GM12878 (cell line): ENCODE measurements around the gene ABHD14A. TPM values are rescaled to one million over a fixed set of nuclear protein-coding genes. Genes with fewer than 3 reads are reported as not detected.

Source experiments
- ATAC-seq: fragments of 200-7000 bp; cut with Tn5 transposase; 3 replicates; pipeline ENCODE4 v1.9.1; 2020; ENCODE audit warnings: mild to moderate bottlenecking, moderate library complexity
- BruUV-seq: library from RNA; stranded (reverse); fragments of 400-500 nt; replicated peaks from 2 replicates; lab custom pipeline; 2021; lab: Mats Ljungman, UMichigan
- CTCF ChIA-PET: fragments of 300-600 bp; sonication (Branson Sonifier 250); formaldehyde crosslinking; extraction: SDS; loops from one replicate; lab custom pipeline; 2021; ENCODE audit warnings: inconsistent platforms; lab: Yijun Ruan, JAX
- POLR2A ChIA-PET: fragments of 350-600 bp; formaldehyde crosslinking; extraction: SDS; loops from one replicate; lab custom pipeline; 2021; ENCODE audit warnings: inconsistent platforms; lab: Charles Lee
- RAD21 ChIA-PET: fragments of 300-600 bp; sonication (Branson Sonifier 250); formaldehyde crosslinking; loops from one replicate; lab custom pipeline; 2023; ENCODE audit warnings: antibody characterized with exemption; ENCODE audit not compliant: unreplicated experiment; lab: Charles Lee
- SMC1A ChIA-PET: fragments of 300-600 bp; sonication (Branson Sonifier 250); formaldehyde crosslinking; loops from one replicate; lab custom pipeline; 2023; ENCODE audit not compliant: unreplicated experiment, uncharacterized antibody; lab: Charles Lee
- DNase-seq: peaks from one replicate; pipeline ENCODE4 v3.0.0-alpha.2; 2011; ENCODE audit warnings: low read depth, low spot score
- FAIRE-seq: peaks from 3 replicates; lab custom pipeline; 2011; peaks lifted over from hg19 to GRCh38; lab: Jason Lieb, UNC
- H2AFZ ChIP-seq: 2 replicates; pipeline ENCODE4 v1.6.0; 2011; ENCODE audit warnings: low read depth, low read length, control low read depth; ENCODE audit not compliant: control insufficient read depth
- H3K27ac ChIP-seq: 2 replicates; pipeline ENCODE4 v1.5.1; 2011; ENCODE audit warnings: control low read depth; ENCODE audit not compliant: control insufficient read depth, insufficient read depth
- H3K27me3 ChIP-seq, 2 experiments: replicated peaks in 1 of 2; 2 replicates each; pipeline versions ENCODE4 v1.6.0 to v1.6.1; 2011; ENCODE audit warnings: low read length in 1 of 2; ENCODE audit not compliant: control insufficient read depth in 2 of 2, insufficient read depth in 2 of 2
- H3K36me3 ChIP-seq, 2 experiments: 2 replicates each; pipeline ENCODE4 v1.5.1; 2011; ENCODE audit warnings: low read length in 1 of 2; ENCODE audit not compliant: control insufficient read depth in 2 of 2, insufficient read depth in 2 of 2
- H3K4me1 ChIP-seq: 2 replicates; pipeline ENCODE4 v1.6.1; 2011; ENCODE audit warnings: mild to moderate bottlenecking, low read length, moderate library complexity, mixed read lengths; ENCODE audit not compliant: control insufficient read depth, insufficient read depth
- H3K4me2 ChIP-seq: 2 replicates; pipeline ENCODE4 v1.6.0; 2011; ENCODE audit warnings: control low read depth; ENCODE audit not compliant: control insufficient read depth, insufficient read depth
- H3K4me3 ChIP-seq: fragments of 200-600 bp; sonication (generic); 2 replicates; pipeline ENCODE4 v1.5.1; 2016
- H3K79me2 ChIP-seq: 2 replicates; pipeline ENCODE4 v1.6.0; 2011; ENCODE audit warnings: low read length; ENCODE audit not compliant: control insufficient read depth, insufficient read depth
- H3K9ac ChIP-seq: 2 replicates; pipeline ENCODE4 v1.8.0; 2011; ENCODE audit warnings: low read length, control low read depth, mixed read lengths; ENCODE audit not compliant: control insufficient read depth, insufficient read depth
- H3K9me3 ChIP-seq: replicated peaks from 3 replicates; pipeline ENCODE4 v1.5.1; 2011; ENCODE audit warnings: mild to moderate bottlenecking, low read length; ENCODE audit not compliant: control insufficient read depth, insufficient read depth
- H4K20me1 ChIP-seq: 2 replicates; pipeline ENCODE4 v1.6.0; 2011; ENCODE audit not compliant: control insufficient read depth, insufficient read depth
- CBX5 ChIP-seq: sonication (generic); IDR thresholded peaks from 2 replicates; pipeline ENCODE4 v1.6.1; 2016; ENCODE audit warnings: low read depth, moderate library complexity, mild to moderate bottlenecking, inconsistent platforms
- EZH2 ChIP-seq: IDR thresholded peaks from 2 replicates; pipeline ENCODE4 v1.6.1; 2012; ENCODE audit warnings: low read depth, mild to moderate bottlenecking, control low read depth, inconsistent platforms, low read length, borderline replicate concordance; ENCODE audit not compliant: control insufficient read depth
- HDGF ChIP-seq: fragments of 450-650 bp; IDR thresholded peaks from 2 replicates; pipeline ENCODE4 v1.6.1; 2016; ENCODE audit warnings: antibody characterized with exemption
- IKZF1 ChIP-seq: fragments of 450-650 bp; conservative IDR thresholded peaks from 2 replicates; pipeline ENCODE4 v1.6.1; 2017; ENCODE audit warnings: antibody characterized with exemption, mild to moderate bottlenecking
- MYB ChIP-seq: fragments of 150-350 bp; IDR thresholded peaks from 2 replicates; pipeline ENCODE4 v1.6.1; 2014; ENCODE audit warnings: mild to moderate bottlenecking, low read depth, low read length, borderline replicate concordance
- NBN ChIP-seq: fragments of 450-650 bp; IDR thresholded peaks from 2 replicates; pipeline ENCODE4 v1.6.1; 2016
- NFIC ChIP-seq: IDR thresholded peaks from 2 replicates; pipeline ENCODE4 v1.6.1; 2012; ENCODE audit warnings: low read depth, mild to moderate bottlenecking, inconsistent platforms, low read length, moderate library complexity
- NR2C2 ChIP-seq: IDR thresholded peaks from 2 replicates; pipeline ENCODE4 v1.6.1; 2011; ENCODE audit warnings: borderline replicate concordance, low read depth; ENCODE audit not compliant: control insufficient read depth, insufficient read length
- RAD51 ChIP-seq: fragments of 450-650 bp; IDR thresholded peaks from 2 replicates; pipeline ENCODE4 v1.6.1; 2016; ENCODE audit warnings: moderate library complexity, mild to moderate bottlenecking, inconsistent platforms
- SPI1 ChIP-seq: IDR thresholded peaks from 2 replicates; pipeline ENCODE4 v1.6.1; 2011; ENCODE audit warnings: low read depth, mild to moderate bottlenecking, low read length, moderate library complexity, borderline replicate concordance; ENCODE audit not compliant: insufficient read depth
- YY1 ChIP-seq: IDR thresholded peaks from 2 replicates; pipeline ENCODE4 v1.6.1; 2011; ENCODE audit warnings: low read depth, mild to moderate bottlenecking, low read length
- ZBTB33 ChIP-seq: fragments of 450-650 bp; IDR thresholded peaks from 2 replicates; pipeline ENCODE4 v1.6.1; 2017; ENCODE audit warnings: mild to moderate bottlenecking
- ZNF207 ChIP-seq: fragments of 450-650 bp; IDR thresholded peaks from 2 replicates; pipeline ENCODE4 v1.6.1; 2014; ENCODE audit warnings: antibody characterized with exemption, mild to moderate bottlenecking, borderline replicate concordance
- ZNF274 ChIP-seq: IDR thresholded peaks from one replicate; pipeline ENCODE4 v1.8.0; 2011; ENCODE audit not compliant: insufficient read length, insufficient read depth
- ZNF384 ChIP-seq: IDR thresholded peaks from 2 replicates; pipeline ENCODE4 v1.6.1; 2012; ENCODE audit warnings: low read depth, mild to moderate bottlenecking, low read length, improper control_type of control experiment, borderline replicate concordance
- ZNF687 ChIP-seq: fragments of 450-650 bp; IDR thresholded peaks from 2 replicates; pipeline ENCODE4 v1.6.1; 2017; ENCODE audit warnings: mild to moderate bottlenecking, moderate library complexity
- WGBS: methylation state at CpG from one replicate; pipeline ENCODE4 v1.1.6; 2016; ENCODE audit warnings: low lambda C conversion rate; ENCODE audit not compliant: insufficient replicate concordance, insufficient coverage; ENCODE audit errors: missing lambda C conversion rate; 5-methylcytosine and 5-hydroxymethylcytosine counted together
- in situ Hi-C: fragments of 300-500 bp; cut with MboI; formaldehyde crosslinking; loops from 9 replicates; pipeline ENCODE4 v1.14.3; 2018; ENCODE audit warnings: mixed read lengths
- intact Hi-C: fragments of 100-400 bp; cut with micrococcal nuclease; formaldehyde crosslinking; loops from one replicate; pipeline ENCODE4 v1.14.2; 2022; ENCODE audit not compliant: unreplicated experiment
- polyA plus RNA-seq, 11 experiments: library from polyadenylated mRNA; depleted of rRNA in 4 of 11; unstranded in 6 of 11; stranded (reverse) in 5 of 11; fragments of >200 nt; fragmentation: Nextera tagmentation in 4 of 11; fragmentation: Illumina TruSeq in 1 of 11; extraction: Ambion mirVana in 4 of 11; extraction: Trizol in 1 of 11; gene quantifications; 1 replicate in 1 of 11; 2 replicates in 10 of 11; pipeline versions ENCODE4 v1.2.1 to v1.2.3, GENCODE V29; 2011 to 2016; ENCODE audit warnings: inconsistent platforms in 2 of 11, missing spikeins in 2 of 11, low read depth in 1 of 11
- total RNA-seq, 4 experiments: library from RNA; depleted of rRNA in 3 of 4; stranded (reverse); fragments of >200 nt in 3 of 4; fragmentation: Illumina TruSeq in 1 of 4; extraction: Trizol in 1 of 4; gene quantifications; 2 replicates each; pipeline versions ENCODE4 v1.2.1 to v1.2.3, GENCODE V29; 2013 to 2021

The ABHD14A gene
- total and polyA plus RNA-seq, 10 of the 15 experiments (the other 5 are each of a cell fraction or from before 2014, with no cell fraction given): 1.2 to 27.0 (median 7.9) TPM

GRCh38 chr3:51983578-51984268 is 8.9 kb downstream of the ABHD14A start:
- Histone ChIP-seq H3K4me3 (peak overlapping the region; percentile 97), H3K9ac (peak overlapping the region; percentile 83; the same call in 1 of the 2 replicates), H3K36me3 (no peaks in the 10 kb centered on the region)
- TF ChIP-seq IKZF1 (no peak), NBN (peak; percentile 59; the same call in 1 of the 2 replicates), NFIC (no peak), ZNF207 (no peak), SPI1 (no peak), ZNF384 (0 out of 2 replicates have a peak, but pooled peaks have one; percentile 35), CBX5 (no peak), EZH2 (no peak), MYB (no peak), RAD51 (0 out of 2 replicates have a peak, but pooled peaks have one; percentile 1), ZNF687 (0 out of 2 replicates have a peak, but pooled peaks have one; percentile 3), ZBTB33 (no peak), HDGF (peak; percentile 71), NR2C2 (no peak), ZNF274 (no peak), YY1 (no peak)
- TF ChIP-seq, all 136 proteins: peak for 5
- Histone ChIP-seq H4K20me1 (no peaks in the 10 kb centered on the region), H3K9me3 (no peaks in the 10 kb centered on the region), H3K4me2 (peak overlapping the region; percentile 96), H2AFZ (peak overlapping the region; percentile 91), H3K27me3 (no peaks in the 10 kb centered on the region), H3K79me2 (peaks cover 3% of the 10 kb centered on the region), H3K4me1 (peaks cover 8% of the 10 kb centered on the region), H3K27ac (peak overlapping the region; percentile 73)
- WGBS: 77% methylated on average over 22 of the region's 22 CpGs
- intact Hi-C loops (no loop called here), in situ Hi-C loops (no loop called here)
- FAIRE-seq: no peak
- no peak for ATAC-seq
- POLR2A ChIA-PET: interaction anchor here (0.8 to 4.0 kb wide), 7 partner anchors 10 to 1417 kb away, joined by 3 to 30 read pairs (median 5); partner anchors contain the start of genes ABHD14A, ABHD14B, C3orf18 and DUSP7
- DNase-seq: no peak
- TSS peak; percentile 96 for BruUV-seq
- CTCF ChIA-PET: interaction anchor here (0.6 to 4.6 kb wide), 15 partner anchors 9 to 429 kb away, joined by 3 to 56 read pairs (median 4); partner anchors contain the start of genes ABHD14A, ABHD14B, PARP3 and PCBP4
- SMC1A ChIA-PET: interaction anchor here (1.3 to 2.8 kb wide), 3 partner anchors 10 to 40 kb away, joined by 8 to 17 read pairs (median 12); partner anchors contain the start of genes ABHD14A, ABHD14B and RPL29
- RAD21 ChIA-PET: interaction anchor here (0.9 to 3.3 kb wide), 5 partner anchors 9 to 138 kb away, joined by 3 to 30 read pairs (median 5); partner anchors contain the start of genes ABHD14A, ABHD14B, PARP3 and PCBP4
